A549 (cell line): ENCODE results near the gene SIGMAR1.

ENCODE experiments used
- CEBPB ChIP-seq, 2 experiments: fragments of >200 bp in 1 of 2; sonication (Bioruptor Twin) in 1 of 2; formaldehyde crosslinking in 1 of 2; IDR thresholded peaks; 2 replicates each; pipeline ENCODE4 v1.6.1; 2012 to 2016
- CHD4 ChIP-seq: fragments of 200-600 bp; sonication (generic); IDR thresholded peaks from 2 replicates; pipeline ENCODE4 v1.6.1; 2016; ENCODE audit warnings: antibody characterized with exemption, mild to moderate bottlenecking, borderline replicate concordance
- EHF ChIP-seq: fragments of 250-450 bp; sonication (Bioruptor Pico); IDR thresholded peaks from 2 replicates; pipeline ENCODE4 v1.5.0; 2020; ENCODE audit warnings: mild to moderate bottlenecking
- POLR2A ChIP-seq: IDR thresholded peaks from 2 replicates; pipeline ENCODE4 v1.6.1; 2012; ENCODE audit warnings: mild to moderate bottlenecking, low read length
- POLR2AphosphoS2 ChIP-seq: conservative IDR thresholded peaks from 2 replicates; pipeline ENCODE4 v1.6.1; 2012; ENCODE audit warnings: low read length, improper control_type of control experiment, inconsistent platforms
- RAD21 ChIP-seq, 2 experiments: fragments of >200 bp in 1 of 2; sonication (Bioruptor Twin) in 1 of 2; formaldehyde crosslinking in 1 of 2; IDR thresholded peaks in 1 of 2; conservative IDR thresholded peaks in 1 of 2; 2 replicates in 1 of 2; 3 replicates in 1 of 2; pipeline ENCODE4 v1.6.1; 2012 to 2018; ENCODE audit warnings: inconsistent platforms in 1 of 2
- SMC3 ChIP-seq: fragments of >200 bp; sonication (Bioruptor Twin); formaldehyde crosslinking; IDR thresholded peaks from 3 replicates; pipeline ENCODE4 v1.6.1; 2018; ENCODE audit warnings: inconsistent platforms
- TF ChIP-seq, protein P1 (sequence below): fragments of >200 bp; sonication (Bioruptor Twin); formaldehyde crosslinking; IDR thresholded peaks from 3 replicates; pipeline ENCODE4 v1.5.1; 2016
- TF ChIP-seq, protein P2 (sequence below): IDR thresholded peaks from 2 replicates; pipeline ENCODE4 v1.6.1; 2012; ENCODE audit warnings: low read depth, borderline replicate concordance
- TF ChIP-seq, protein P3 (sequence below): IDR thresholded peaks from 2 replicates; pipeline ENCODE4 v1.6.1; 2012
- TF ChIP-seq, protein P4 (sequence below): fragments of 200-600 bp; sonication (generic); IDR thresholded peaks from 2 replicates; pipeline ENCODE4 v1.6.1; 2016; ENCODE audit warnings: antibody characterized with exemption, mild to moderate bottlenecking, moderate library complexity
- TF ChIP-seq, protein P5 (sequence below): IDR thresholded peaks from 2 replicates; pipeline ENCODE4 v1.6.1; 2012
- TF ChIP-seq, protein P6 (sequence below): fragments of 450-650 bp; IDR thresholded peaks from 2 replicates; pipeline ENCODE4 v1.6.1; 2014; ENCODE audit warnings: antibody characterized with exemption

DNA sequence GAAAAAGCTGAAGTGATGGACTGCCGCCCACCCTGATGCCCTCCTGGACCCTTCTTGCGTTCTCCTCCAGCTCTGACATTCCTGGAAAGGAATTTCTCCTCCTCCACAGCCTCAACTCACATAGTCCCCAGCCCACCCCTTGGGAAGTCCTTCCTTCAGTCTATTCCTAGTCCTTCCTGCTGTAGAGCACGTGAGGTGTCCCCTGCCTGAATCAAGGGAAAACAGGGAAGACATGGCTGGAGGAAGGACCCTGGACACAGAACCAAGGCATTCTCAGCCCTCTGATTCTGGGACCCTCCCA lies 12.5 kb downstream of the SIGMAR1 start:
- TF ChIP-seq, protein P1, sequence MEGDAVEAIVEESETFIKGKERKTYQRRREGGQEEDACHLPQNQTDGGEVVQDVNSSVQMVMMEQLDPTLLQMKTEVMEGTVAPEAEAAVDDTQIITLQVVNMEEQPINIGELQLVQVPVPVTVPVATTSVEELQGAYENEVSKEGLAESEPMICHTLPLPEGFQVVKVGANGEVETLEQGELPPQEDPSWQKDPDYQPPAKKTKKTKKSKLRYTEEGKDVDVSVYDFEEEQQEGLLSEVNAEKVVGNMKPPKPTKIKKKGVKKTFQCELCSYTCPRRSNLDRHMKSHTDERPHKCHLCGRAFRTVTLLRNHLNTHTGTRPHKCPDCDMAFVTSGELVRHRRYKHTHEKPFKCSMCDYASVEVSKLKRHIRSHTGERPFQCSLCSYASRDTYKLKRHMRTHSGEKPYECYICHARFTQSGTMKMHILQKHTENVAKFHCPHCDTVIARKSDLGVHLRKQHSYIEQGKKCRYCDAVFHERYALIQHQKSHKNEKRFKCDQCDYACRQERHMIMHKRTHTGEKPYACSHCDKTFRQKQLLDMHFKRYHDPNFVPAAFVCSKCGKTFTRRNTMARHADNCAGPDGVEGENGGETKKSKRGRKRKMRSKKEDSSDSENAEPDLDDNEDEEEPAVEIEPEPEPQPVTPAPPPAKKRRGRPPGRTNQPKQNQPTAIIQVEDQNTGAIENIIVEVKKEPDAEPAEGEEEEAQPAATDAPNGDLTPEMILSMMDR, result no peak
- no peak for TF ChIP-seq POLR2A
- no peak for TF ChIP-seq POLR2AphosphoS2
- no peak for TF ChIP-seq EHF (CRISPR knock-in tag)
- TF ChIP-seq SMC3, result no peak
- TF ChIP-seq, protein P2, sequence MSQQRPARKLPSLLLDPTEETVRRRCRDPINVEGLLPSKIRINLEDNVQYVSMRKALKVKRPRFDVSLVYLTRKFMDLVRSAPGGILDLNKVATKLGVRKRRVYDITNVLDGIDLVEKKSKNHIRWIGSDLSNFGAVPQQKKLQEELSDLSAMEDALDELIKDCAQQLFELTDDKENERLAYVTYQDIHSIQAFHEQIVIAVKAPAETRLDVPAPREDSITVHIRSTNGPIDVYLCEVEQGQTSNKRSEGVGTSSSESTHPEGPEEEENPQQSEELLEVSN, result no peak
- TF ChIP-seq, protein P3, sequence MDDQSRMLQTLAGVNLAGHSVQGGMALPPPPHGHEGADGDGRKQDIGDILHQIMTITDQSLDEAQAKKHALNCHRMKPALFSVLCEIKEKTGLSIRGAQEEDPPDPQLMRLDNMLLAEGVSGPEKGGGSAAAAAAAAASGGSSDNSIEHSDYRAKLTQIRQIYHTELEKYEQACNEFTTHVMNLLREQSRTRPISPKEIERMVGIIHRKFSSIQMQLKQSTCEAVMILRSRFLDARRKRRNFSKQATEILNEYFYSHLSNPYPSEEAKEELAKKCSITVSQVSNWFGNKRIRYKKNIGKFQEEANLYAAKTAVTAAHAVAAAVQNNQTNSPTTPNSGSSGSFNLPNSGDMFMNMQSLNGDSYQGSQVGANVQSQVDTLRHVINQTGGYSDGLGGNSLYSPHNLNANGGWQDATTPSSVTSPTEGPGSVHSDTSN, result no peak
- TF ChIP-seq, protein P4, sequence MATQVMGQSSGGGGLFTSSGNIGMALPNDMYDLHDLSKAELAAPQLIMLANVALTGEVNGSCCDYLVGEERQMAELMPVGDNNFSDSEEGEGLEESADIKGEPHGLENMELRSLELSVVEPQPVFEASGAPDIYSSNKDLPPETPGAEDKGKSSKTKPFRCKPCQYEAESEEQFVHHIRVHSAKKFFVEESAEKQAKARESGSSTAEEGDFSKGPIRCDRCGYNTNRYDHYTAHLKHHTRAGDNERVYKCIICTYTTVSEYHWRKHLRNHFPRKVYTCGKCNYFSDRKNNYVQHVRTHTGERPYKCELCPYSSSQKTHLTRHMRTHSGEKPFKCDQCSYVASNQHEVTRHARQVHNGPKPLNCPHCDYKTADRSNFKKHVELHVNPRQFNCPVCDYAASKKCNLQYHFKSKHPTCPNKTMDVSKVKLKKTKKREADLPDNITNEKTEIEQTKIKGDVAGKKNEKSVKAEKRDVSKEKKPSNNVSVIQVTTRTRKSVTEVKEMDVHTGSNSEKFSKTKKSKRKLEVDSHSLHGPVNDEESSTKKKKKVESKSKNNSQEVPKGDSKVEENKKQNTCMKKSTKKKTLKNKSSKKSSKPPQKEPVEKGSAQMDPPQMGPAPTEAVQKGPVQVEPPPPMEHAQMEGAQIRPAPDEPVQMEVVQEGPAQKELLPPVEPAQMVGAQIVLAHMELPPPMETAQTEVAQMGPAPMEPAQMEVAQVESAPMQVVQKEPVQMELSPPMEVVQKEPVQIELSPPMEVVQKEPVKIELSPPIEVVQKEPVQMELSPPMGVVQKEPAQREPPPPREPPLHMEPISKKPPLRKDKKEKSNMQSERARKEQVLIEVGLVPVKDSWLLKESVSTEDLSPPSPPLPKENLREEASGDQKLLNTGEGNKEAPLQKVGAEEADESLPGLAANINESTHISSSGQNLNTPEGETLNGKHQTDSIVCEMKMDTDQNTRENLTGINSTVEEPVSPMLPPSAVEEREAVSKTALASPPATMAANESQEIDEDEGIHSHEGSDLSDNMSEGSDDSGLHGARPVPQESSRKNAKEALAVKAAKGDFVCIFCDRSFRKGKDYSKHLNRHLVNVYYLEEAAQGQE, result no peak
- TF ChIP-seq, protein P5, sequence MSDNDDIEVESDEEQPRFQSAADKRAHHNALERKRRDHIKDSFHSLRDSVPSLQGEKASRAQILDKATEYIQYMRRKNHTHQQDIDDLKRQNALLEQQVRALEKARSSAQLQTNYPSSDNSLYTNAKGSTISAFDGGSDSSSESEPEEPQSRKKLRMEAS, result no peak
- no peak for TF ChIP-seq CEBPB (IDR thresholded peaks at IDR 0.05)
- TF ChIP-seq RAD21 (conservative IDR thresholded peaks at IDR 0.05 in 1 of 2, IDR thresholded peaks at IDR 0.05 in 1 of 2), result no peak
- TF ChIP-seq CHD4, result no peak
- TF ChIP-seq, protein P6, sequence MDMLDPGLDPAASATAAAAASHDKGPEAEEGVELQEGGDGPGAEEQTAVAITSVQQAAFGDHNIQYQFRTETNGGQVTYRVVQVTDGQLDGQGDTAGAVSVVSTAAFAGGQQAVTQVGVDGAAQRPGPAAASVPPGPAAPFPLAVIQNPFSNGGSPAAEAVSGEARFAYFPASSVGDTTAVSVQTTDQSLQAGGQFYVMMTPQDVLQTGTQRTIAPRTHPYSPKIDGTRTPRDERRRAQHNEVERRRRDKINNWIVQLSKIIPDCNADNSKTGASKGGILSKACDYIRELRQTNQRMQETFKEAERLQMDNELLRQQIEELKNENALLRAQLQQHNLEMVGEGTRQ, result no peak
